Upper lobe of left lung (tissue), 6 donors: Measurements from ENCODE around the gene CDH5. TPM values are rescaled to one million over a fixed set of nuclear protein-coding genes. Genes with fewer than 3 reads are reported as not detected.

ENCODE experiments used
- ATAC-seq, 2 donors: fragments of 200-7000 bp; cut with Tn5 transposase; one replicate each; pipeline ENCODE4 v1.9.1; 2022; ENCODE audit warnings: mild to moderate bottlenecking in 2 of 2, moderate library complexity in 2 of 2; ENCODE audit not compliant: low FRiP score in 2 of 2
- DNase-seq, 2 donors: peaks; one replicate each; pipeline ENCODE4 v3.0.0-alpha.2; 2019 to 2020
- H3K27ac ChIP-seq, 4 donors: fragments of 200-600 bp; sonication (generic); one replicate each; pipeline ENCODE4 v1.5.1; 2016 to 2019
- H3K27me3 ChIP-seq, 4 donors: fragments of 200-600 bp; sonication (generic); one replicate each; pipeline ENCODE4 v1.5.1; 2017 to 2019
- H3K36me3 ChIP-seq, 4 donors: fragments of 200-600 bp; sonication (generic); one replicate each; pipeline ENCODE4 v1.5.1; 2016 to 2019
- H3K4me1 ChIP-seq, 4 donors: fragments of 200-600 bp; sonication (generic); one replicate each; pipeline ENCODE4 v1.5.1; 2018 to 2019
- H3K4me3 ChIP-seq, 4 donors: fragments of 200-600 bp; sonication (generic); one replicate each; pipeline ENCODE4 v1.5.1; 2017 to 2019; ENCODE audit warnings: mild to moderate bottlenecking in 2 of 4, moderate library complexity in 1 of 4
- H3K9me3 ChIP-seq, 4 donors: fragments of 200-600 bp; sonication (generic); one replicate each; pipeline ENCODE4 v1.5.1; 2018 to 2019
- EP300 ChIP-seq, 4 donors: sonication (generic); formaldehyde crosslinking; IDR thresholded peaks; one replicate each; pipeline ENCODE4 v1.5.1; 2017; ENCODE audit warnings: antibody characterized with exemption in 4 of 4, control low read depth in 2 of 4
- POLR2A ChIP-seq, 4 donors: fragments of 450-650 bp; IDR thresholded peaks; one replicate each; pipeline ENCODE4 v1.5.1; 2016 to 2017; ENCODE audit warnings: antibody characterized with exemption in 4 of 4, mild to moderate bottlenecking in 2 of 4
- POLR2AphosphoS5 ChIP-seq, 2 donors: sonication (generic); formaldehyde crosslinking; IDR thresholded peaks; one replicate each; pipeline ENCODE4 v1.5.1; 2017; ENCODE audit warnings: antibody characterized with exemption in 2 of 2
- whole genome bisulfite sequencing, 2 donors: methylation state at CpG; one replicate each; pipeline ENCODE4 v1.1.5; 2017 to 2018; 5-methylcytosine and 5-hydroxymethylcytosine counted together
- total RNA-seq, 6 donors: library from RNA; depleted of rRNA in 4 of 6; stranded (reverse); fragments of >200 nt in 4 of 6; gene quantifications; one replicate each; pipeline versions ENCODE4 v1.1.0 to v1.2.1, GENCODE V29; 2016 to 2021
- TF ChIP-seq, protein P1 (sequence below), 6 experiments: fragments of 450-650 bp in 4 of 6; fragments of 200-600 bp in 2 of 6; sonication (generic) in 2 of 6; IDR thresholded peaks; one replicate each; pipeline ENCODE4 v1.5.1; 2016 to 2019; ENCODE audit warnings: antibody characterized with exemption in 6 of 6
- donor health status: DM: no; HTN: no; CAD: no; lungs with moderate emphysema.
- donor health status: DM: no; HTN: yes; CAD: no; lungs with severe emphysema.

The CDH5 gene
- total RNA-seq, 6 donors from 2014 or later, result 54.5 to 146 (median 89.8) TPM

DNA sequence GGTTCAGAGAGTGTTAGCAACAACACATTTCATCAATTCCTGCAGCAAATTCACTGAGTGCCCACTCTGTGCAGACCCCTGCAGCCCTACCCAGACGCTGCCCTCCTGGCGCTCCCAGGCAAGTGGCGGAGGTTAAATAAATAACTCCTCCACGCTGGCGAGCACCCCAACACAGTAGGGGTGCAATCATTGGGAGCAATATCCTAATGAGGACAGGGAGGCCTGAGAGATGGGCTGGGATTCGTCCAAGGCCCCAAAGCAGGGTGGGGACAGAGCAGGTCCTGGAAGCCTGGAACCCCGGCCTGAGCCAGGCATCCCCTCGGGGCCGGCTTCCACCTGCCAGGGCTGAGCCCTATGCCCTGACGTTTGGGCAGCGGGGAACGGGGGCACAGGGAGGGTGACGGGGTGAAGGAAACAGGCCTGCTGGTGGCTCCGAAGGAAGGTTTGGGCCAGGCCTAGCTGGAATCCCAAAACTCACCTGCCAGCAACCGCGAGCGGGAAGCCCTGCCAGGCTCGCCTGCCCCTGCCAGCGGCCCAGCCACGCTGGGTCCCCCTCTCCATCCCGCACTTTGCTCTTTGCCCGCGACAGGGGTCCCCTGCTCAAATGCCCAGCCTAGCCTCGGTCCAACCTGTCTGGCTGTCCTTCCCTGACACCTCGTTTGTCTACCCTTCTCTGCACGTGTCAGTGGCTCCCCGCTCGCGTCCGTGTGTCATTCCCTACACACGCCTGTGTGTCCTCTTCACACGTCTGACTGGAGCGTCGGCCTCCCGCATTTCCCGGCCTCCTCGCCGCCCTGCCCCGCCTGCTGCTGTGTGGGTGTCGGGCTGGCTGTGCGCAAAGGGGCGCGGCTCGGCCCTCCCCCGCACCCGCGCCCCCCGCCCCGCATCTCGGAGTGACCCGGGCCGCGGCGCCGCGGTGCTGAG is 59.9 kb downstream of the CDH5 start:
- DNase-seq (peak in 1 of 2 donors; percentile 64), ATAC-seq (peak in 1 of 2 donors; percentile 48)
- no peak overlapping the region for H3K27ac ChIP-seq
- H3K36me3 ChIP-seq, result no peaks in the 10 kb centered on the region
- H3K4me3 ChIP-seq, result peak overlapping the region in 3 of 4 donors; percentile 45 to 54 (median 51)
- 13 to 22% methylated on average over 24 to 26 of the region's 56 CpGs for WGBS, 2 donors
- no peaks in the 10 kb centered on the region for H3K9me3 ChIP-seq
- TF ChIP-seq POLR2AphosphoS5 (IDR thresholded peaks at IDR 0.05), result no peak
- no peak for TF ChIP-seq EP300 (IDR thresholded peaks at IDR 0.05)
- no peak for TF ChIP-seq POLR2A (IDR thresholded peaks at IDR 0.05)
- TF ChIP-seq, protein P1, sequence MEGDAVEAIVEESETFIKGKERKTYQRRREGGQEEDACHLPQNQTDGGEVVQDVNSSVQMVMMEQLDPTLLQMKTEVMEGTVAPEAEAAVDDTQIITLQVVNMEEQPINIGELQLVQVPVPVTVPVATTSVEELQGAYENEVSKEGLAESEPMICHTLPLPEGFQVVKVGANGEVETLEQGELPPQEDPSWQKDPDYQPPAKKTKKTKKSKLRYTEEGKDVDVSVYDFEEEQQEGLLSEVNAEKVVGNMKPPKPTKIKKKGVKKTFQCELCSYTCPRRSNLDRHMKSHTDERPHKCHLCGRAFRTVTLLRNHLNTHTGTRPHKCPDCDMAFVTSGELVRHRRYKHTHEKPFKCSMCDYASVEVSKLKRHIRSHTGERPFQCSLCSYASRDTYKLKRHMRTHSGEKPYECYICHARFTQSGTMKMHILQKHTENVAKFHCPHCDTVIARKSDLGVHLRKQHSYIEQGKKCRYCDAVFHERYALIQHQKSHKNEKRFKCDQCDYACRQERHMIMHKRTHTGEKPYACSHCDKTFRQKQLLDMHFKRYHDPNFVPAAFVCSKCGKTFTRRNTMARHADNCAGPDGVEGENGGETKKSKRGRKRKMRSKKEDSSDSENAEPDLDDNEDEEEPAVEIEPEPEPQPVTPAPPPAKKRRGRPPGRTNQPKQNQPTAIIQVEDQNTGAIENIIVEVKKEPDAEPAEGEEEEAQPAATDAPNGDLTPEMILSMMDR (IDR thresholded peaks at IDR 0.05), result no peak
- H3K27me3 ChIP-seq, result peaks cover 0 to 30% (median 15%) of the 10 kb centered on the region in 4 donors
- peaks cover 16 to 21% (median 19%) of the 10 kb centered on the region in 4 donors for H3K4me1 ChIP-seq

DNA sequence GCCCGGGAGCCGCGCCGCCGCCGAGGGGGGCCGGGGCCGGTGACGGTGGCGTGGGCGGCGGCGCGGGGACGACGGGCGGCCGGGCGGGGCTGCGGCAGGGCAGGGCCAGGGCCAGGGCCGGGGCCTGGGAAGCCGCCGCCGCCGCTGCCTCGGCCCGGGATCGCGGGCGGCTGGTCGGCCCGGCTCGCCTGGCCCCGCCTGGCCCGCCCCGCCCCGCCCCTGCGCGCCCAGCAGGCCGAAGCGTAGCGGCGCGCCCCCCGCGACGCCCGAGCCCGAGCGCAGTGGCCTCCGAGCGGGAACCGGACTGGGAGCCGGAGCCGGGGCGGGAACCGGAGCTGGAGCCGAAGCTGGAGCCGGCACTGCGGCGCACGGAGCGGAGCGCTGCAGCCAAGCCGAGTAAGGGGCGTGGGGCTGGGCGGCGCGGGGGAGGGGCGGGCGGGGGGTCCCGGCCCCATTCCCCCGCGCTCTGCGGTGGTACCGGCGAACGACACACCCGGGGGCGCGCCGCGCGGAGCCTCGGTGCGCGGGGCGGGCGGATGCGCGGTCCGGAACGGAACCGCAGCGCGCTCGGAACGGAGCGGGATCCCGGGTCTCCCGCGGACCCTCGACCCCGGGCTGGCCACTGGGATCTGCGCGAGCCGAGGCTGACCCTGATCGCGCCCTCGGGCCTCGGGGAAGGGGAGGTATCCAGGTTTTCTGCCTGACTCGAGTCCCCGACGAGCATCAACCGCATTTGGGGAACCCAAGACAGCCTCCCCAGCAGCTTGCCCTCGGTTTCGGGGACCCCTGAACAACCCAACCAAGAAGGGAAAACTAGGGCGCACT is 60.8 kb downstream of the CDH5 start, which contains the start of gene BEAN1:
Gene BEAN1 (plus strand): TSS at position 260 of the 825 bp plus-strand sequence. CDS start 10,382 bp downstream, outside the sequence.
- no peaks in the 10 kb centered on the region for H3K36me3 ChIP-seq
- H3K4me1 ChIP-seq, result peaks cover 16 to 21% (median 19%) of the 10 kb centered on the region in 4 donors
- TF ChIP-seq EP300 (IDR thresholded peaks at IDR 0.05) (no peak), POLR2A (IDR thresholded peaks at IDR 0.05) (no peak), POLR2AphosphoS5 (IDR thresholded peaks at IDR 0.05) (no peak)
- TF ChIP-seq, protein P1 (IDR thresholded peaks at IDR 0.05), result no peak
- 7% methylated on average over 3 of the region's 118 CpGs; no CpG with 5 or more reads in 1 of the 2 donors for WGBS, 2 donors
- H3K27ac ChIP-seq, result no peak within 1 kb of the TSS
- DNase-seq (peak in 1 of 2 donors; percentile 89), ATAC-seq (peak in 1 of 2 donors; percentile 71)
- peak within 1 kb of the TSS; percentile 0 to 66 (median 52) for H3K4me3 ChIP-seq
- peaks cover 0 to 30% (median 15%) of the 10 kb centered on the region in 4 donors for H3K27me3 ChIP-seq
- no peaks in the 10 kb centered on the region for H3K9me3 ChIP-seq

DNA sequence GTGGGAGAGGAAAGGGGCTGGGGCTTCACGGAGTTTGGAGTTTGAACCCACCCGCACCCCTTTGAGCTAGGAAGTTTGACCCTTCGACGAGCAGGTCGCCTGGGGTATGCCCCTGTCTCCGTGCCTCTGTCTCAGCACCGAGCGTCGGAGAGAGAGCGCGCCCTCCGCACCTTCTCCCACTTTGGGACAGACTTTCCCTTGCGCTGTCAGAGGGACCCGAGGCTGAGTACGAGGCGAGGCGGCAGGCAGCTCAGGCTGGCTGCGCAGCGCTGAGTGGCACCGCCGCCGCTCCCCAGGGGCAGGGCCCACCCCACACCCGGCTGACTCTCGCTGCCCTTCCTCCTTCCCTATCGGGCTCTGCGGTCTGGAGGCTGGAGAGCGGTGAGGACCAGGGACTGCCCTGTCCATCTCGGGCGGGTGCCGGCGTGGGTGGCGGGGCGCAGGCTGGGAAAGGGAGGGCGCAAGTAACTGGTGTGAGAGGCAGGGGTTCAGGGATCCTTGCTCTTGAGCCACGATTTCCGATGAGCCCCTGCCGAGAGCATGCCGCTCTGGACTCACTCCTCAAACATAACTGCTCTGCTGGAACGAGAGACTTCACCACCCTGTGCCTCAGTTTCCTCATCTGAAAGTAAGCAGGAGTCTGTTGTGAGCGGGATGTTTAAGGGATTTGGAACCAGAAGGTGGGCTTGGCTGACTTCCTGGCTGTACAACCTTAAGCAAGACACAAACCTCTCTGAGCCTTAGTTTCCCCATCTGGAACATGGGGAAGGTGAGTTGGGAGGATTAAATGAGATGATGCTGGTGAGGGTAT is 61.6 kb downstream of the CDH5 start:
- ATAC-seq (peak; percentile 47 to 54), DNase-seq (peak; percentile 24 to 86)
- Histone ChIP-seq H3K4me1 (peaks cover 16 to 22% (median 19%) of the 10 kb centered on the region in 4 donors), H3K9me3 (no peaks in the 10 kb centered on the region), H3K4me3 (peak overlapping the region in 3 of 4 donors; percentile 51 to 66 (median 54)), H3K27ac (no peak overlapping the region), H3K36me3 (no peaks in the 10 kb centered on the region), H3K27me3 (peaks cover 0 to 30% (median 15%) of the 10 kb centered on the region in 4 donors)
- 14 to 22% methylated on average over 3 to 33 of the region's 40 CpGs for WGBS, 2 donors
- TF ChIP-seq POLR2A (IDR thresholded peaks at IDR 0.05) (no peak), EP300 (IDR thresholded peaks at IDR 0.05) (no peak), POLR2AphosphoS5 (IDR thresholded peaks at IDR 0.05) (no peak)
- TF ChIP-seq, protein P1 (IDR thresholded peaks at IDR 0.05), result no peak

DNA sequence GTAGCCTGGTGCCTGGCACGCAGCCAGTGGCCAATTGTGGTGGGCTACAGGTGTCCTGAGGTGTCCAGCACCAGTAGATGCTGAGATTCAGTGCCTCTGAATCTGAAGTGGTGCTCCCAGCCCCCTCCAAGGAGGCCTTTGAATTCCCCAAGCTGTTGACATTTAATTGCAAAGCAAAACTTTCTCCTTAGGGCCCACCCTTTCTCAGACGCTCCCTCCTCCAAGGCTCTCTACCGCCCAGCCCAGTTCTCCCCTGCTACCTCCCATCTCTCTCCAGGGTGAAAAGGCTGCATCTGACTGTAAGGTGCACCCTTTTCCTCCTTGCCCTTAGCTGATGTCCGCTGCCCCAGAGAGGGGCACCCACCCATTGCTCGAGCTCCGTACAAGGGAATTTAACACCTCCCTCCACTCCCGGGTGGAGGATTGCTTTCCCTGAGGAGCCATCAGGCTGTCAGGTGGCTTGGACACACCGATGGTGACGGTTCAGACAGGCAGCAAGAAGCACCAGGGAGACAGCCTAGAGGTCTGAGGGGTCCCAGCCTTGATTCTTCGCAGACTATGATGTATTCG is 62.3 kb downstream of the CDH5 start:
- Histone ChIP-seq H3K27ac (no peak overlapping the region), H3K4me3 (no peak overlapping the region), H3K4me1 (peaks cover 16 to 29% (median 20%) of the 10 kb centered on the region in 4 donors), H3K27me3 (peaks cover 0 to 30% (median 15%) of the 10 kb centered on the region in 4 donors), H3K36me3 (no peaks in the 10 kb centered on the region), H3K9me3 (no peaks in the 10 kb centered on the region)
- WGBS, 2 donors, result 53 to 65% methylated on average over 10 to 11 of the region's 11 CpGs
- DNase-seq (no peak), ATAC-seq (no peak)
- TF ChIP-seq EP300 (IDR thresholded peaks at IDR 0.05) (no peak), POLR2A (IDR thresholded peaks at IDR 0.05) (no peak), POLR2AphosphoS5 (IDR thresholded peaks at IDR 0.05) (no peak)
- TF ChIP-seq, protein P1 (IDR thresholded peaks at IDR 0.05), result no peak
